ENCODE results near the gene CFAP299. TPM values are rescaled to one million over a fixed set of nuclear protein-coding genes. Genes with fewer than 3 reads are reported as not detected.

Gene CFAP299
- 6.5 and 8.5 TPM in 2 replicates for total RNA-seq

DNA sequence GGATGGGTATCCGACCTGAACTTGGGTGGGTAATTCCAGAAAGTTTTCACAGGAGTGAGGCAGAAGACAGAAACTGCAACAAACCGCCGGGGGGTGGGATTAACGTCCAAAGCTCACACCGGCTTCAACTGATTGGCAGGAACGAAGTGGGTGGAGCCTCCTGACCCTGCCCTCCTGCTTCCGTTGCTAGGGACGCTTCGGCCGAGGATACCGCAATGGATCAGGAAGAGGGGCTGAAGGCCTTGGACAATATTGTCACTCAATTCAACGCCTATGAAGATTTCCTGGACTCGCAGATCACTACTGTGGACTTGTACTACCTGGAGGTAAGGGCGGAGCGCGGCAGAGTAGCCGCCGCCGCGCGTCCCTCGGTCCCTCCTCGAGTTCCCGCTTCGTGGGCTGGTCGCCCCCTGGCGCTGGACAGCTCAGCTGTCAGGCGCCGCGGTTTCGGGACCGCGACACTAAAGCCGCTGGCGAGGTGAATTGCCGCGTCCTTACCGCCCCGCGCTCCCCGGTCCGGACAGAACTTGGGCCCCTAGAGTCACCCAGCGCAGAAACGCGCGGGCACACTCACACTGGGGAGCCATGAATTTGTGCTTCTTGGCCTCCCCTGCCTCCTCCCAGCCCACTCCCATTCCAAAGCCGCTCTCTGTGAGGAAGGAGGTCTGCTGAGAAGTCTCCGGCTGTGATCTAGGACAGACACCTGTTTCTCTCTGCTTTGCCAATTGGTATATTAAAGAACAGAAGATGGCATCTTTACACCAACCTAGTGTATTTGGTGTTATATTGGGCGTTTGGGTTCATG, at the start of gene CFAP299:
CFAP299 (plus strand) TSS at position 177 of the 805 bp plus-strand sequence.

Other genes with a start within 250 kb of the CFAP299 start
- 5.4 and 8.8 TPM in 2 replicates for gene PRDM8, start 138.2 kb upstream of the CFAP299 start, total RNA-seq
- 11.0 and 23.8 TPM in 2 replicates for gene FGF5, start 69.1 kb upstream of the CFAP299 start, total RNA-seq